Neural progenitor cell (in vitro differentiated cells): ENCODE data around the gene CKS1B. TPM values are rescaled to one million over a fixed set of nuclear protein-coding genes. Genes with fewer than 3 reads are reported as not detected.
A peak's percentile ranks its signal among the peaks of the same experiment; 100 is the strongest.

Source experiments
- DNase-seq: peaks from one replicate; pipeline ENCODE4 v3.0.0-alpha.2; 2016; ENCODE audit warnings: low spot score
- H2AFZ ChIP-seq: fragments of 200-600 bp; sonication (generic); replicated peaks from 2 replicates; pipeline ENCODE4 v1.6.1; 2016; ENCODE audit warnings: antibody characterized with exemption
- H3F3A ChIP-seq: fragments of 200-600 bp; sonication (generic); 2 replicates; pipeline ENCODE4 v1.6.1; 2016; ENCODE audit warnings: antibody characterized with exemption, low read depth
- H3K27ac ChIP-seq: fragments of 200-600 bp; sonication (generic); 2 replicates; pipeline ENCODE4 v1.5.1; 2016; ENCODE audit warnings: mild to moderate bottlenecking
- H3K27me3 ChIP-seq: fragments of 200-600 bp; sonication (generic); 2 replicates; pipeline ENCODE4 v1.6.1; 2016; ENCODE audit warnings: mild to moderate bottlenecking, moderate library complexity
- H3K36me3 ChIP-seq: fragments of 200-600 bp; sonication (generic); 2 replicates; pipeline ENCODE4 v1.5.1; 2016
- H3K4me1 ChIP-seq: fragments of 200-600 bp; sonication (generic); 2 replicates; pipeline ENCODE4 v1.6.1; 2016; ENCODE audit warnings: mixed run types
- H3K4me2 ChIP-seq: fragments of 200-600 bp; sonication (generic); 2 replicates; pipeline ENCODE4 v1.6.1; 2016
- H3K4me3 ChIP-seq: fragments of 200-600 bp; sonication (generic); 2 replicates; pipeline ENCODE4 v1.5.1; 2016
- H3K79me2 ChIP-seq: fragments of 200-600 bp; sonication (generic); 2 replicates; pipeline ENCODE4 v1.6.1; 2016; ENCODE audit warnings: low read depth
- H3K9ac ChIP-seq: fragments of 200-600 bp; sonication (generic); 2 replicates; pipeline ENCODE4 v1.6.1; 2016
- H3K9me3 ChIP-seq: fragments of 200-600 bp; sonication (generic); 2 replicates; pipeline ENCODE4 v1.5.1; 2016; ENCODE audit warnings: low read depth
- H4K20me1 ChIP-seq: fragments of 200-600 bp; sonication (generic); 2 replicates; pipeline ENCODE4 v1.6.1; 2016; ENCODE audit warnings: low read depth
- H3K27ac Mint-ChIP-seq: 3 replicates; pipeline ENCODE4 v1.8.0; 2021; ENCODE audit warnings: mixed read lengths
- H3K27me3 Mint-ChIP-seq: 2 replicates; pipeline ENCODE4 v1.8.0; 2022; ENCODE audit warnings: low read depth, mild to moderate bottlenecking, inconsistent platforms, moderate library complexity, mixed read lengths; ENCODE audit not compliant: insufficient read depth
- H3K36me3 Mint-ChIP-seq: 3 replicates; pipeline ENCODE4 v1.8.0; 2021; ENCODE audit warnings: mixed read lengths
- H3K4me1 Mint-ChIP-seq: 3 replicates; pipeline ENCODE4 v1.8.0; 2021; ENCODE audit warnings: mixed read lengths
- H3K4me3 Mint-ChIP-seq: 3 replicates; pipeline ENCODE4 v1.8.0; 2021; ENCODE audit warnings: mild to moderate bottlenecking, moderate library complexity, mixed read lengths
- H3K9me3 Mint-ChIP-seq: 3 replicates; pipeline ENCODE4 v1.8.0; 2020; ENCODE audit warnings: mixed read lengths
- EZH2 ChIP-seq: fragments of 200-600 bp; sonication (generic); IDR thresholded peaks from 2 replicates; pipeline ENCODE4 v1.6.1; 2017; ENCODE audit warnings: antibody characterized with exemption, mild to moderate bottlenecking, moderate library complexity
- EZH2phosphoT487 ChIP-seq: fragments of 200-600 bp; sonication (generic); IDR thresholded peaks from 2 replicates; pipeline ENCODE4 v1.6.1; 2017; ENCODE audit warnings: antibody characterized with exemption
- total RNA-seq: library from RNA; depleted of rRNA; stranded (reverse); fragments of >200 nt; gene quantifications from 2 replicates; pipeline ENCODE4 v1.2.3, GENCODE V29; 2015; ENCODE audit warnings: low replicate concordance
- TF ChIP-seq, protein P1 (sequence below): fragments of 200-600 bp; sonication (generic); IDR thresholded peaks from 2 replicates; pipeline ENCODE4 v1.5.1; 2017; ENCODE audit warnings: antibody characterized with exemption, mild to moderate bottlenecking

Gene CKS1B
- total RNA-seq, 1 donor from 2014 or later, result 297 TPM

DNA sequence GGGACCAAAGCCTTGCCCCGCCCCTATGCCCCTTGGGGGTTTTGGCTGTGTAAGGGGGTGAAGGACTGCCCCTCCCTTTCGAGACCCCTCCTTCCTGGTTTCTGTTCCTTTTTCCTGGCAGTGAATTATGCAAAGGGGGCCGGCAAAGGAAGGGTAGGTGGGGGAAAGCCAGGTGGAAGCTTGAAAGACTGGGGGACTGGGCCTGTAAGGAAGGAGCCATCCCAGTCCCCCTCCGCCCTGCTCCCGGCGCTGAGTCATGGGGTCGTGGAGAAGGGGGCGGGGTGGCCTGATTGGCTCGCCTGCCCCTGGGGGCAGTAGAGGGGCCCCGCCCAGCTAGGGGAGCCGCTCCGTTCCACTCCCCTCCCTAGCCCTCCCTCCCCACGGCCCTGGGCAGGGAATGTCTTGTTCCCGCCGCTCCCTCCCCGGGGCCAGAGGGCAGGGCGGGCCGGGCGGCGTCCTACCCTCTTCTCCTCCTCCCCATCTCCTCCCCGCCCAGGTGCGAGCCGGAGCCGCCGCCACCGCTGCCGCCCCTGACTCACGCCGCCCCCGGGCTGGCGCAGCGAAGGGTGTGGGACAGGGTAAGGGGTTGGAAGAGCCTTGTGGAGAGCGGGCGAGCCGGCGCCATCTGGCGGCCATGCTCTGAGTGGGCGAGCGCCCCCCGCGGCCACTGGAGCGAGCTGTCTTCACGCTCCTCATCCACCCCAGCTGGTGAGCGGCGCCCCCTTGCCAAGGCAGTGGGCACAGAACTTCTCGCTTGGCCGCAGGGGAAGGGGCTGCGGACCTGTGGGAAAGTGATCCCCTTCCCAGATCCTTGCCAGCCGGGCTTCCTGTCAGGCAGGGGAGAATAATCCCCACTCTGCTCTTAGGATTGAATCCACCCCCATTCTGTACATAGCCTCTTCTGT is 42.8 kb downstream of the CKS1B start:
- Mint-ChIP-seq H3K27ac (no peak overlapping the region), H3K9me3 (no peaks in the 10 kb centered on the region), H3K4me1 (peaks cover 35% of the 10 kb centered on the region), H3K36me3 (peaks cover 2% of the 10 kb centered on the region), H3K4me3 (peak overlapping the region; percentile 79), H3K27me3 (peaks cover 14% of the 10 kb centered on the region)
- Histone ChIP-seq H2AFZ (no peak overlapping the region), H3K36me3 (no peaks in the 10 kb centered on the region), H3K4me1 (peaks cover 31% of the 10 kb centered on the region), H3K27ac (peak overlapping the region; percentile 66), H3F3A (peaks cover 29% of the 10 kb centered on the region), H3K79me2 (peaks cover 12% of the 10 kb centered on the region), H4K20me1 (peaks cover 5% of the 10 kb centered on the region), H3K4me2 (peak overlapping the region; percentile 58), H3K4me3 (peak overlapping the region; percentile 44), H3K9ac (no peak overlapping the region), H3K27me3 (no peaks in the 10 kb centered on the region), H3K9me3 (no peaks in the 10 kb centered on the region)
- peak; percentile 95 for DNase-seq
- TF ChIP-seq EZH2, result no peak
- TF ChIP-seq, protein P1, sequence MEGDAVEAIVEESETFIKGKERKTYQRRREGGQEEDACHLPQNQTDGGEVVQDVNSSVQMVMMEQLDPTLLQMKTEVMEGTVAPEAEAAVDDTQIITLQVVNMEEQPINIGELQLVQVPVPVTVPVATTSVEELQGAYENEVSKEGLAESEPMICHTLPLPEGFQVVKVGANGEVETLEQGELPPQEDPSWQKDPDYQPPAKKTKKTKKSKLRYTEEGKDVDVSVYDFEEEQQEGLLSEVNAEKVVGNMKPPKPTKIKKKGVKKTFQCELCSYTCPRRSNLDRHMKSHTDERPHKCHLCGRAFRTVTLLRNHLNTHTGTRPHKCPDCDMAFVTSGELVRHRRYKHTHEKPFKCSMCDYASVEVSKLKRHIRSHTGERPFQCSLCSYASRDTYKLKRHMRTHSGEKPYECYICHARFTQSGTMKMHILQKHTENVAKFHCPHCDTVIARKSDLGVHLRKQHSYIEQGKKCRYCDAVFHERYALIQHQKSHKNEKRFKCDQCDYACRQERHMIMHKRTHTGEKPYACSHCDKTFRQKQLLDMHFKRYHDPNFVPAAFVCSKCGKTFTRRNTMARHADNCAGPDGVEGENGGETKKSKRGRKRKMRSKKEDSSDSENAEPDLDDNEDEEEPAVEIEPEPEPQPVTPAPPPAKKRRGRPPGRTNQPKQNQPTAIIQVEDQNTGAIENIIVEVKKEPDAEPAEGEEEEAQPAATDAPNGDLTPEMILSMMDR, result peak; percentile 98

DNA sequence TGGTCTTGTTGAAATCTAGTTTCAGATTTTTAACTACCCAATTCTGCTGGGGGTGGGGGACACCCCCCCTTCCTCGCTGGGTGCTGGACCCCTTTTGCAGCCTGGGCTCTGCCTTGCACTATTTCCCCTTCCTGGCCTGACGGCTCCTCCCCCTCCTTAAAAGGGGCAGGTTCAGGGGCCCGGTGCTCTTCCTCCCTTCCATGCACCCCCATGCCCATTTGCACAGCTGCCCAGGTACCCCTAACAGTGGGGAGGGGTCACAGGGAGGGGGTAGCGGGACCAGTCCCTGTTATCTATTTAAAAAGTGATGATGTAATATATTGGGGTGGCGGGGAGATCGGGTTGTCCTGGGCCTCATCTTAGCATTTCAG is 43.5 kb downstream of the CKS1B start:
- no peak for DNase-seq
- no peaks in the 10 kb centered on the region for H3K9me3 Mint-ChIP-seq
- no peak overlapping the region for H3K27ac ChIP-seq
- H3K9ac ChIP-seq, result no peak overlapping the region
- H3K4me1 Mint-ChIP-seq, result peaks cover 29% of the 10 kb centered on the region
- peak overlapping the region; percentile 58 for H3K4me2 ChIP-seq
- H3K79me2 ChIP-seq, result peaks cover 5% of the 10 kb centered on the region
- H3K27me3 ChIP-seq, result no peaks in the 10 kb centered on the region
- H3K4me1 ChIP-seq, result peaks cover 26% of the 10 kb centered on the region
- H2AFZ ChIP-seq, result no peak overlapping the region
- TF ChIP-seq EZH2, result no peak
- TF ChIP-seq, protein P1, result no peak
- no peak for TF ChIP-seq EZH2phosphoT487
- H3K36me3 Mint-ChIP-seq, result peaks cover 2% of the 10 kb centered on the region
- peak overlapping the region; percentile 44 for H3K4me3 ChIP-seq
- H4K20me1 ChIP-seq, result peaks cover 5% of the 10 kb centered on the region
- no peaks in the 10 kb centered on the region for H3K9me3 ChIP-seq
- peaks cover 25% of the 10 kb centered on the region for H3F3A ChIP-seq
- H3K36me3 ChIP-seq, result no peaks in the 10 kb centered on the region
- peak overlapping the region; percentile 79 for H3K4me3 Mint-ChIP-seq
- peaks cover 14% of the 10 kb centered on the region for H3K27me3 Mint-ChIP-seq
- no peak overlapping the region for H3K27ac Mint-ChIP-seq

DNA sequence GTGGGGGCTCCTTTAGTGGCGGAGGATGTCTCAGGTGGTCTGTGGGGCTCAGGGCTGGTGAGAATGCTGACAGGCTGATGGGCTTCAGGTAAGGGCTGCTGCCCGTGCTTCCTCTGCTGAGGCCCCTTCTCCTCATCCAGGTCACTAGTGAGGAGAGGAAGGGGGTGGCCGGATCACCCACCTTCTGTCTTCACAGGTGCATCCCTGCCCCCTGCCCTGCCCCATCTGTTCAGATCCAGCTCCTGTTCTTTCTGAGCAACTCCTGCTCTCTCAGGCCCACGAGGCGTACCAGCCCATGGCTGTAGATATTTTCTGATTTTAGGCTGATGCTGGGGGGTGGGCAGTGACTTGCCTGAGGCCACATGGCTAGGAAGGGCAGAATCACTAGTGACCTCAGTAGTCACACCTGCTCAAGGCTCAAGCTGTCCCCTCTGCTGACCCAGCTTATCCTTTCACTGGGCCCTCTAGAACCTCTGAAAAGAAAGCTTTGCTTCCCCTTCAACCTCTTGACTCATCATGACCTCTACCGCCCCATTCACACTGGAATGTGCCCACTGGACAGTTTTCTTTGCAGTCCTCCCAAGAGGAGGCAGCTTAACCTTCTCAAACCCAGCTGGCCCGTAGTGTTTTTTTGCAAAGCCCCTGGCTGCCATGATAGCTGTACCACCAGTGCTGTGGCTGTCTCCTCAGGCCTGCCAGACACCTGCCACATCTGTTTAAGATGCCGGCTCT is 44.3 kb downstream of the CKS1B start:
- Histone ChIP-seq H3F3A (peaks cover 25% of the 10 kb centered on the region), H3K4me1 (peaks cover 26% of the 10 kb centered on the region), H3K9me3 (no peaks in the 10 kb centered on the region), H3K27ac (peak overlapping the region; percentile 50), H3K9ac (no peak overlapping the region), H3K4me3 (no peak overlapping the region), H2AFZ (no peak overlapping the region), H3K79me2 (no peaks in the 10 kb centered on the region), H3K36me3 (no peaks in the 10 kb centered on the region), H3K27me3 (no peaks in the 10 kb centered on the region), H3K4me2 (peak overlapping the region; percentile 40), H4K20me1 (peaks cover 5% of the 10 kb centered on the region)
- Mint-ChIP-seq H3K36me3 (peaks cover 2% of the 10 kb centered on the region), H3K9me3 (no peaks in the 10 kb centered on the region), H3K4me1 (peaks cover 25% of the 10 kb centered on the region), H3K4me3 (peak overlapping the region; percentile 53), H3K27me3 (peaks cover 16% of the 10 kb centered on the region), H3K27ac (peak overlapping the region; percentile 71)
- DNase-seq, result peak; percentile 46
- no peak for TF ChIP-seq EZH2phosphoT487
- no peak for TF ChIP-seq EZH2
- TF ChIP-seq, protein P1, result no peak
